ENCODE data around the gene STEAP1. TPM values are rescaled to one million over a fixed set of nuclear protein-coding genes. Genes with fewer than 3 reads are reported as not detected.
A peak's percentile ranks its signal among the peaks of the same experiment; 100 is the strongest.

Gene STEAP1
- total RNA-seq, 2 donors from 2014 or later: 0.66 to 3.8 TPM

GRCh38 chr7:90212149-90212495 is 57.9 kb downstream of the STEAP1 start:
- Mint-ChIP-seq H3K4me3 (no peak overlapping the region), H3K36me3 (ENCODE audit: low read depth) (no peaks in the 10 kb centered on the region), H3K27ac (no peak overlapping the region), H3K27me3 (ENCODE audit: insufficient read depth) (peaks cover 20% of the 10 kb centered on the region), H3K9me3 (no peaks in the 10 kb centered on the region), H3K4me1 (peaks cover 18% of the 10 kb centered on the region)
- Histone ChIP-seq H3K9me3 (ENCODE audit: control insufficient read depth, low read length) (no peaks in the 10 kb centered on the region), H3K4me3 (ENCODE audit: low read length) (peak overlapping the region; percentile 88), H3K36me3 (ENCODE audit: control insufficient read depth, insufficient read depth, low read length) (no peaks in the 10 kb centered on the region), H3K9ac (ENCODE audit: extremely low read depth, low read length, poor library complexity, severe bottlenecking) (peak overlapping the region; percentile 24), H3K27ac (ENCODE audit: low read depth, low read length) (no peak overlapping the region), H3K4me1 (ENCODE audit: control insufficient read depth, insufficient read depth, low read length) (no peaks in the 10 kb centered on the region), H3K27me3 (ENCODE audit: control insufficient read depth, insufficient read depth, low read length, poor library complexity, severe bottlenecking) (peaks cover 19% of the 10 kb centered on the region)
- TF ChIP-seq, protein P1, sequence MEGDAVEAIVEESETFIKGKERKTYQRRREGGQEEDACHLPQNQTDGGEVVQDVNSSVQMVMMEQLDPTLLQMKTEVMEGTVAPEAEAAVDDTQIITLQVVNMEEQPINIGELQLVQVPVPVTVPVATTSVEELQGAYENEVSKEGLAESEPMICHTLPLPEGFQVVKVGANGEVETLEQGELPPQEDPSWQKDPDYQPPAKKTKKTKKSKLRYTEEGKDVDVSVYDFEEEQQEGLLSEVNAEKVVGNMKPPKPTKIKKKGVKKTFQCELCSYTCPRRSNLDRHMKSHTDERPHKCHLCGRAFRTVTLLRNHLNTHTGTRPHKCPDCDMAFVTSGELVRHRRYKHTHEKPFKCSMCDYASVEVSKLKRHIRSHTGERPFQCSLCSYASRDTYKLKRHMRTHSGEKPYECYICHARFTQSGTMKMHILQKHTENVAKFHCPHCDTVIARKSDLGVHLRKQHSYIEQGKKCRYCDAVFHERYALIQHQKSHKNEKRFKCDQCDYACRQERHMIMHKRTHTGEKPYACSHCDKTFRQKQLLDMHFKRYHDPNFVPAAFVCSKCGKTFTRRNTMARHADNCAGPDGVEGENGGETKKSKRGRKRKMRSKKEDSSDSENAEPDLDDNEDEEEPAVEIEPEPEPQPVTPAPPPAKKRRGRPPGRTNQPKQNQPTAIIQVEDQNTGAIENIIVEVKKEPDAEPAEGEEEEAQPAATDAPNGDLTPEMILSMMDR (conservative IDR thresholded peaks at IDR 0.05): no peak
- WGBS, 2 experiments (ENCODE audit: insufficient coverage in 1 of 2, insufficient read length in 1 of 2): 5% methylated on average over 6 of the region's 6 CpGs; no CpG with 5 or more reads in 1 of the 2 experiments
- DNase-seq: no peak

DNA sequence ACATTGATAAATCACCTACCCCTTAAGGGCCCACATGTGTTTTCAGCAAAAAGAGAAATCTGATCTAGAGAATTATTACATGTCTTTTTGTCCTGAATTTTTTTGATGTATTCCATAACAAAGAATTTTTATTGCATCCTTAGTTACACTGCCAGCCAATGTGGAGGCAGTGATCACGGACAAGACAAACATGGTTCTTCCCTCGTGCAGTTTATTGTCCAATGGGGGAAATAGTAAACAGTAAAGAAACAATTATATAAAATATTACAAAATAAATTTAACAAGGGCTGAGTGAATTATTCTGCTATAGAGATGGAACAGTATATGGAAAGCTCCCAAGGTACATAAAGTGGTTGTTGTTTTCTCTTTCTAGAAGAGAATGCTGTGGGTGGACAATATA is 59.3 kb downstream of the STEAP1 start:
- Histone ChIP-seq H3K4me3 (ENCODE audit: low read length) (no peak overlapping the region), H3K4me1 (ENCODE audit: control insufficient read depth, insufficient read depth, low read length) (no peaks in the 10 kb centered on the region), H3K9me3 (ENCODE audit: control insufficient read depth, low read length) (no peaks in the 10 kb centered on the region), H3K27me3 (ENCODE audit: control insufficient read depth, insufficient read depth, low read length, poor library complexity, severe bottlenecking) (peaks cover 19% of the 10 kb centered on the region), H3K27ac (ENCODE audit: low read depth, low read length) (no peak overlapping the region), H3K9ac (ENCODE audit: extremely low read depth, low read length, poor library complexity, severe bottlenecking) (no peak overlapping the region), H3K36me3 (ENCODE audit: control insufficient read depth, insufficient read depth, low read length) (no peaks in the 10 kb centered on the region)
- Mint-ChIP-seq H3K36me3 (ENCODE audit: low read depth) (no peaks in the 10 kb centered on the region), H3K4me1 (peaks cover 18% of the 10 kb centered on the region), H3K9me3 (no peaks in the 10 kb centered on the region), H3K4me3 (no peak overlapping the region), H3K27ac (no peak overlapping the region), H3K27me3 (ENCODE audit: insufficient read depth) (peaks cover 17% of the 10 kb centered on the region)
- DNase-seq: no peak
- TF ChIP-seq, protein P1 (conservative IDR thresholded peaks at IDR 0.05): no peak
- WGBS, 2 experiments (ENCODE audit: insufficient coverage in 1 of 2, insufficient read length in 1 of 2): 80% methylated on average over 1 of the region's 2 CpGs; no CpG with 5 or more reads in 1 of the 2 experiments

Other genes starting within 250 kb of the STEAP1 start
- gene STEAP2, start 57.3 kb downstream of the STEAP1 start, total RNA-seq: 10 to 100 TPM in 1 of 2 donors, 1 to 10 TPM in 1; 4.0 to 11.0 TPM
- gene CFAP69, start 90.7 kb downstream of the STEAP1 start, total RNA-seq: 1 to 10 TPM; 4.9 to 6.6 TPM
- not detected for gene FAM237B, start 166.8 kb downstream of the STEAP1 start, total RNA-seq
- gene GTPBP10, start 192.2 kb downstream of the STEAP1 start, total RNA-seq: 10 to 100 TPM; 24.5 to 26.3 TPM
- gene CLDN12, start 249.0 kb downstream of the STEAP1 start, total RNA-seq: 10 to 100 TPM; 50.3 to 51.6 TPM